GOT3 (cell line): ENCODE measurements around the gene NAV2.

Experiments
- DNase-seq: peaks from one replicate; lab custom pipeline; 2025; ENCODE audit warnings: mixed read lengths; lab: John Stamatoyannopoulos, UW

Gene NAV2

GRCh38 chr11:19687392-19687791 is 25.2 kb upstream of the NAV2 start:
- no peak for DNase-seq

GRCh38 chr11:19689281-19690000 is 23.2 kb upstream of the NAV2 start:
- no peak for DNase-seq

- DNase-seq, result no peak
Measured at GRCh38 chr11:19690885-19691284, 21.8 kb upstream of the NAV2 start.

- no peak for DNase-seq
Measured at GRCh38 chr11:19691815-19692500, 20.7 kb upstream of the NAV2 start.

GRCh38 chr11:19693146-19693545 is 19.5 kb upstream of the NAV2 start:
- DNase-seq, result no peak

GRCh38 chr11:19694796-19695345 is 17.8 kb upstream of the NAV2 start:
- no peak for DNase-seq

GRCh38 chr11:19696073-19696472 is 16.6 kb upstream of the NAV2 start:
- DNase-seq, result no peak

GRCh38 chr11:19696904-19697303 is 15.7 kb upstream of the NAV2 start:
- DNase-seq, result no peak

- DNase-seq, result no peak
Measured at GRCh38 chr11:19697721-19698121, 14.9 kb upstream of the NAV2 start.

- DNase-seq, result no peak
Measured at GRCh38 chr11:19698493-19699292, 13.9 kb upstream of the NAV2 start.

- DNase-seq, result no peak
Measured at GRCh38 chr11:19701421-19701820, 11.2 kb upstream of the NAV2 start.

- no peak for DNase-seq
Measured at GRCh38 chr11:19702620-19703019, 10.0 kb upstream of the NAV2 start.

- no peak for DNase-seq
Measured at GRCh38 chr11:19703211-19703610, 9.4 kb upstream of the NAV2 start.

- no peak for DNase-seq
Measured at GRCh38 chr11:19704213-19704612, 8.4 kb upstream of the NAV2 start.

- no peak for DNase-seq
Measured at GRCh38 chr11:19705936-19706335, 6.7 kb upstream of the NAV2 start.

GRCh38 chr11:19711911-19712280 is 741 bp upstream of the NAV2 start:
- no peak for DNase-seq

- no peak for DNase-seq
Measured at GRCh38 chr11:19713196-19714021, 772 bp downstream of the NAV2 start.

- DNase-seq, result no peak
Measured at GRCh38 chr11:19714022-19714386, 1.4 kb downstream of the NAV2 start.

GRCh38 chr11:19714387-19715363 is 2.0 kb downstream of the NAV2 start:
- DNase-seq, result no peak

- DNase-seq, result no peak
Measured at GRCh38 chr11:19715373-19715772, 2.7 kb downstream of the NAV2 start.

- no peak for DNase-seq
Measured at GRCh38 chr11:19718051-19718450, 5.4 kb downstream of the NAV2 start.
